ENCODE data around the gene APMAP.

Gene APMAP

GRCh38 chr20:25025986-25026605, 33.5 kb upstream of the APMAP start:
- in situ Hi-C loops (cut with MboI; ENCODE audit: low sequenced_read_pairs): loop anchor here (25.0 kb wide), 1 partner anchor 89 kb away; the partner anchor contains the start of gene CST7

- in situ Hi-C loops (cut with MboI; ENCODE audit: low sequenced_read_pairs): loop anchor here (25.0 kb wide), 1 partner anchor 88 kb away; the partner anchor contains the start of gene CST7
Measured at GRCh38 chr20:25025091-25025861, 32.7 kb upstream of the APMAP start.

- in situ Hi-C loops (cut with MboI; ENCODE audit: low sequenced_read_pairs): no loop called here
Measured at GRCh38 chr20:25024171-25024570, 31.6 kb upstream of the APMAP start.

GRCh38 chr20:25023356-25023755, 30.8 kb upstream of the APMAP start:
- in situ Hi-C loops (cut with MboI; ENCODE audit: low sequenced_read_pairs): no loop called here

GRCh38 chr20:25022680-25023079, 30.1 kb upstream of the APMAP start:
- in situ Hi-C loops (cut with MboI; ENCODE audit: low sequenced_read_pairs): no loop called here

- in situ Hi-C loops (cut with MboI; ENCODE audit: low sequenced_read_pairs): no loop called here
Measured at GRCh38 chr20:25021336-25021735, 28.8 kb upstream of the APMAP start.

- in situ Hi-C loops (cut with MboI; ENCODE audit: low sequenced_read_pairs): no loop called here
Measured at GRCh38 chr20:25020901-25021301, 28.4 kb upstream of the APMAP start.

- in situ Hi-C loops (cut with MboI; ENCODE audit: low sequenced_read_pairs): no loop called here
Measured at GRCh38 chr20:25020345-25020744, 27.8 kb upstream of the APMAP start.

GRCh38 chr20:25019381-25020155, 27.0 kb upstream of the APMAP start:
- in situ Hi-C loops (cut with MboI; ENCODE audit: low sequenced_read_pairs): no loop called here

GRCh38 chr20:25018841-25019240, 26.3 kb upstream of the APMAP start:
- in situ Hi-C loops (cut with MboI; ENCODE audit: low sequenced_read_pairs): no loop called here

GRCh38 chr20:25018425-25018824, 25.9 kb upstream of the APMAP start:
- in situ Hi-C loops (cut with MboI; ENCODE audit: low sequenced_read_pairs): no loop called here

GRCh38 chr20:25017257-25017803, 24.8 kb upstream of the APMAP start:
- in situ Hi-C loops (cut with MboI; ENCODE audit: low sequenced_read_pairs): no loop called here

- in situ Hi-C loops (cut with MboI; ENCODE audit: low sequenced_read_pairs): no loop called here
Measured at GRCh38 chr20:25016471-25016870, 23.9 kb upstream of the APMAP start.

- in situ Hi-C loops (cut with MboI; ENCODE audit: low sequenced_read_pairs): no loop called here
Measured at GRCh38 chr20:25015986-25016385, 23.4 kb upstream of the APMAP start.

GRCh38 chr20:25014816-25015215, 22.3 kb upstream of the APMAP start:
- in situ Hi-C loops (cut with MboI; ENCODE audit: low sequenced_read_pairs): no loop called here

GRCh38 chr20:25013478-25014380, 21.2 kb upstream of the APMAP start:
- in situ Hi-C loops (cut with MboI; ENCODE audit: low sequenced_read_pairs): no loop called here

GRCh38 chr20:25012616-25013189, 20.2 kb upstream of the APMAP start:
- in situ Hi-C loops (cut with MboI; ENCODE audit: low sequenced_read_pairs): no loop called here

GRCh38 chr20:25011831-25012241, 19.3 kb upstream of the APMAP start:
- in situ Hi-C loops (cut with MboI; ENCODE audit: low sequenced_read_pairs): no loop called here

GRCh38 chr20:25011261-25011660, 18.7 kb upstream of the APMAP start:
- in situ Hi-C loops (cut with MboI; ENCODE audit: low sequenced_read_pairs): no loop called here

Measured in HL-60/S4 treated with retinoic acid at 250 ng/mL for 4 days and 3 days (cell line).